ENCODE measurements around the gene CAPNS2. TPM values are rescaled to one million over a fixed set of nuclear protein-coding genes. Genes with fewer than 3 reads are reported as not detected.

Gene CAPNS2
- total and polyA plus RNA-seq, 9 of the 15 experiments (the other 6 are each of a cell fraction or from before 2014, with no cell fraction given), result 0.12 to 0.65 (median 0.24) TPM; not detected in 2

Other genes starting within 250 kb of the CAPNS2 start
- gene IRX6, start 242.5 kb upstream of the CAPNS2 start, total RNA-seq (2014; rRNA removed), result 0.14 and 0.20 TPM in 2 replicates
- not detected in 2 replicates for gene IRX6, start 242.5 kb upstream of the CAPNS2 start, total RNA-seq (2014; rRNA removed; fragmentation: Illumina TruSeq; extraction: Trizol)
- 0.08 and 0.29 TPM in 2 replicates for gene IRX6, start 242.5 kb upstream of the CAPNS2 start, total RNA-seq (2015; rRNA removed; fragmentation: Illumina TruSeq; extraction: Trizol)
- 0.09 and 0.11 TPM in 2 replicates for gene IRX6, start 242.5 kb upstream of the CAPNS2 start, total RNA-seq (2021)
- not detected in 2 replicates for gene IRX6, start 242.5 kb upstream of the CAPNS2 start, polyA plus RNA-seq (2011; rRNA removed)
- gene IRX6, start 242.5 kb upstream of the CAPNS2 start, polyA plus RNA-seq (2014; fragmentation: Illumina TruSeq; extraction: Trizol), result 0.06 and 0.07 TPM in 2 replicates
- not detected for gene IRX6, start 242.5 kb upstream of the CAPNS2 start, polyA plus RNA-seq (2014; fragmentation: Nextera tagmentation; extraction: Ambion mirVana)
- 0.04 and 0.29 TPM in 2 replicates for gene IRX6, start 242.5 kb upstream of the CAPNS2 start, polyA plus RNA-seq (2014; rRNA removed)
- gene MMP2, start 87.5 kb upstream of the CAPNS2 start, total RNA-seq (2014; rRNA removed), result 0.05 TPM in 1 of 2 replicates, not detected in the other
- gene MMP2, start 87.5 kb upstream of the CAPNS2 start, total RNA-seq (2014; rRNA removed; fragmentation: Illumina TruSeq; extraction: Trizol), result not detected in 2 replicates
- gene MMP2, start 87.5 kb upstream of the CAPNS2 start, total RNA-seq (2015; rRNA removed; fragmentation: Illumina TruSeq; extraction: Trizol), result not detected in 2 replicates
- 0.53 and 1.4 TPM in 2 replicates for gene MMP2, start 87.5 kb upstream of the CAPNS2 start, total RNA-seq (2021)
- gene MMP2, start 87.5 kb upstream of the CAPNS2 start, polyA plus RNA-seq (2011; rRNA removed), result not detected in 2 replicates
- not detected in 2 replicates for gene MMP2, start 87.5 kb upstream of the CAPNS2 start, polyA plus RNA-seq (2014; fragmentation: Illumina TruSeq; extraction: Trizol)
- gene MMP2, start 87.5 kb upstream of the CAPNS2 start, polyA plus RNA-seq (2014; fragmentation: Nextera tagmentation; extraction: Ambion mirVana), result not detected
- gene MMP2, start 87.5 kb upstream of the CAPNS2 start, polyA plus RNA-seq (2014; rRNA removed), result not detected in 2 replicates
- 7.2 and 8.6 TPM in 2 replicates for gene LPCAT2, start 57.6 kb upstream of the CAPNS2 start, total RNA-seq (2014; rRNA removed)
- 11.4 and 14.0 TPM in 2 replicates for gene LPCAT2, start 57.6 kb upstream of the CAPNS2 start, total RNA-seq (2014; rRNA removed; fragmentation: Illumina TruSeq; extraction: Trizol)
- 12.6 and 13.8 TPM in 2 replicates for gene LPCAT2, start 57.6 kb upstream of the CAPNS2 start, total RNA-seq (2015; rRNA removed; fragmentation: Illumina TruSeq; extraction: Trizol)
- 13.1 and 15.0 TPM in 2 replicates for gene LPCAT2, start 57.6 kb upstream of the CAPNS2 start, total RNA-seq (2021)
- gene LPCAT2, start 57.6 kb upstream of the CAPNS2 start, polyA plus RNA-seq (2011; rRNA removed), result 3.2 and 4.4 TPM in 2 replicates
- 6.5 and 7.3 TPM in 2 replicates for gene LPCAT2, start 57.6 kb upstream of the CAPNS2 start, polyA plus RNA-seq (2014; fragmentation: Illumina TruSeq; extraction: Trizol)
- gene LPCAT2, start 57.6 kb upstream of the CAPNS2 start, polyA plus RNA-seq (2014; fragmentation: Nextera tagmentation; extraction: Ambion mirVana), result 1 to 10 TPM; 2.9 to 3.1 TPM
- gene LPCAT2, start 57.6 kb upstream of the CAPNS2 start, polyA plus RNA-seq (2014; rRNA removed), result 7.8 and 8.3 TPM in 2 replicates
- not detected in 2 replicates for gene SLC6A2, start 89.3 kb downstream of the CAPNS2 start, total RNA-seq (2014; rRNA removed)
- not detected in 2 replicates for gene SLC6A2, start 89.3 kb downstream of the CAPNS2 start, total RNA-seq (2014; rRNA removed; fragmentation: Illumina TruSeq; extraction: Trizol)
- not detected in 2 replicates for gene SLC6A2, start 89.3 kb downstream of the CAPNS2 start, total RNA-seq (2015; rRNA removed; fragmentation: Illumina TruSeq; extraction: Trizol)
- gene SLC6A2, start 89.3 kb downstream of the CAPNS2 start, total RNA-seq (2021), result not detected in 2 replicates
- gene SLC6A2, start 89.3 kb downstream of the CAPNS2 start, polyA plus RNA-seq (2011; rRNA removed), result not detected in 2 replicates
- not detected in 2 replicates for gene SLC6A2, start 89.3 kb downstream of the CAPNS2 start, polyA plus RNA-seq (2014; fragmentation: Illumina TruSeq; extraction: Trizol)
- gene SLC6A2, start 89.3 kb downstream of the CAPNS2 start, polyA plus RNA-seq (2014; fragmentation: Nextera tagmentation; extraction: Ambion mirVana), result not detected
- gene SLC6A2, start 89.3 kb downstream of the CAPNS2 start, polyA plus RNA-seq (2014; rRNA removed), result not detected in 2 replicates

All from K562 (cell line).